Left forelimb (tissue), 1 donor: ENCODE results near the gene RASGRF1.

Source experiments
- DNase-seq: peaks from one replicate; pipeline ENCODE4 v3.0.0-alpha.2; 2018; ENCODE audit warnings: low spot score

The RASGRF1 gene

DNA sequence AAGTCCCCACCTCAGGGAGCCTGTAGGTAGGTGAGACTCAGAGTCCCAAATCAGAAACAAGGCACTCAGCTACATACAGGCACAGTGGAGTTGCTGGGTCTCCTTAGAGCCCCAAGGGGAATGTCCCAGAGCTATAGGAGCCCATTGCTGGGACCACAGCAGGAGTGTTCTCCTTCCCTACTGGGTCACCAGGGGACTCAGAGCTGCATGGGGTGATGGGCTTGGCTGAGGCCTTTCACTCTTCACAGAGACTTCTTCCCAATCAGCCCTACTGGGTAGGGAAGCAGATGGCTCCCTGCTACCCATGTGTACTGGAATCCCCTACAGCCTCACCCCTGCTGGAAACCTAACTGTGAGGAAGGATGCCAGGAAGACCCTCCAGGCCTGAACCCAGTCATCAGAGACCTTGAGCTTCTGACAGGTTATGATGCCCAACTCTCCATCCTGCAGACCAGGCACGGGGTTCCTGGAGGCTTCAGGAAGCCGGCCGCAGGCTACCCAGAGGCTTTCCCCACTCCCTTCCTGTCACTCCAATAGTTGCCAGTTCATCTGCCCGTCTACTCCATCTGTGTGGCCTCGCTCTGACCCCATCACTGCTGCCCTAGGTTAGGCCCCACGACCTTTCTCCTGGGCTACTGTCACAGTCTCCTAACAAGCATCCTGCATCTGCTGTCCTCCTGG is 24.0 kb downstream of the RASGRF1 start:
- no peak for DNase-seq

DNA sequence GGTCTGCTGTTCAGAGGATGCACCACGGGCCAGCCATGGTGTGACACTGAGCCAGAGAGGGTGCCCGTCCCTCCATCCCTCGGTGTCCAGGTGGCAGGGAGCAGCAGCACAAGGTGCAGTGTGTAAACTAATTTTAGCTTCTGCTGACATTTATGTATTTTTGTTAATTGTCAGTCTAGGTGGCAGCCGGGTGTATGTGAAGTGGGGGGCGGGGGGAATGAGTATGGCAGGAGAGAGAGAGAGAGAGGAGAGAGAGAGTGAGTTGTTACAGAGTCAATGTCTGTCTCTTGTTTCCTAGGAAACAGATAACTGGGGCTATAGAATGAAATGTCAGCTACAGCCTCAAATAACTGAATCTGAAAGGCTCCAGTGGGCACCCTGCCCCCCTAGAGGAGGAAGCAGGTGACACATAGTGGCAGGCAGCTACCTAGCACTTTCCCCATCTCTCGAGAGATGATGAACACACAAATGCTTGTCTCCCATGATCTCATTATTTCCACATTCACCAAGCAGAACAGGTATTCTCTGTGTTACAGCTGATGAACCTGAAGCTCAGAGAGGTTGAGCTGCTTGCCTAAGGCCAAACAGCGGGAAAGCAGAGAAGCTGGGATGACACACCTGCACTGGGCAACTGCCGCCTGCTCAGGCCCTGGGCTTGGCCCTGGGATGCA is 24.7 kb downstream of the RASGRF1 start:
- DNase-seq, result no peak

DNA sequence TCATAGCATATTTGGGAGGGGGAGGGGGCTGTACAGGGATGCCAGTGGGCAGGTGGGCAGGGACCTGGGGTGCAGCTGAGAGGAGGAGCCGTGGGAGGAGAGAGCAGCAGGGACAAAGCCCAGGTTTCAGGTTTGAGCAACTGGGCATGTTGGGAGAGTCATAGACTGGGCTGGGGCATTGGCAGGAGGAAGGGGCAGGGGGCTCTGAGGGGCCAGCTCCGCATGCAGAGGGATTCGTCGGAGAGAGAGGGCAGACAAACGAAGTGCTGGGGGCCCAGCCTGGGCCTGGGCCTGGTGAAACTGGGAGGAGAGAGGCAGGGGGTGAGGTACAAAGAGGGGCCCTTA is 25.2 kb downstream of the RASGRF1 start:
- DNase-seq, result no peak

DNA sequence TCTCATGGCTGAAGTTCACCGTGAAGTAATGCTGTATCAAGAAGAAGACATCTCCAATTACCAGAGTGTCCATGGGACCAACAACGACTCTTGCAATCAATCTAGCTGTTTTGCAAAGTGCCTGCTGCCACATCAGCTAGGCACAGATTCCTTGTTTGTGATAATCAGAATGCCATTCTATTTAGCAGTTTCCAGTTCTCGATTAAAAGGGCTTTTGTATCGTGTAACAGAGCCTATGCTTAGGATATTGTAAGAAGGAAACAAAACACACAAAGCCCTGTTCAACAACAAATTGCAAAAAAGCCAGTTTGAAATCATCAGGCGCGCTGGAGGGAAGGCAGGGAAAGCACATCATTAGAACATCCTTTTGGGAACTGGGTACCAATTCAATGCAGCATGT is 26.1 kb downstream of the RASGRF1 start:
- DNase-seq, result no peak

DNA sequence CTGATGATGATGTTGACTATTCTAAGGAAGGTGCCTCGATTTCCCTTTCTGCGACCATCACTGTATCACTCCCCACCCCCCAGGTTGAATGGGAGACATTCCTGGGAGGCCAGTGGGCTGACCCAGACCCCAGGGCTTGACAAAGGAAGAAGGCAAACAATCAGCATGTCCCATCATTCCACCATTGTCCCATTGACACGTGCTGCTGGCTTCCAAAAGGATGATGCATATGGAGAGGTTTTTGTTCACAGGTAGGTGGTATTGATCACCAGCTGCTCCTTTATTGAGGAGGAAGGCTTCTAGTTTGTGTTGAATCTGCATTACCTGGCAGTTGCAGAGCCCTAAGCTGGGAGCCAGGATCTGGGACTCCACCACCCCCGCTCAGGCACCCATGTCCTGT is 30.4 kb downstream of the RASGRF1 start:
- DNase-seq, result no peak

DNA sequence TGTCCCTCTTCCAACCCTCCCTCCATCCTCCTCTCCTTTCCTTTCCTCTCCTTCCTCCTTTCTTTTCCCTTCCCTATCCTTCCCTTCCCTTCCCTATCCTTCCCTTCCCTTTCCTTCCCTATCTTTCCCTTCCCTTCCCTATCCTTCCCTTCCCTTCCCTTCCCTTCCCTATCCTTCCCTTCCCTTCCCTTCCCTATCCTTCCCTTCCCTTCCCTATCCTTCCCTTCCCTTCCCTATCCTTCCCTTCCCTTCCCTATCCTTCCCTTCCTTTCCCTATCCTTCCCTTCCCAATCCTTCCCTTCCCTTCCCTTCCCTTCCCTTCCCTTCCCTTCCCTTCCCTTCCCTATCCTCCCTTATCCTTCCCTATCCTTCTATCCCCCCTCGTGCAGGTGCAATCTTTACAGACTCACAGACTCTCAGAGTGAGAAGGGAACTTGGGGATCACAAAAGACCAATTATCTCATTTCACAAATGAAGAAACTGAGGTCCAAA is 31.5 kb downstream of the RASGRF1 start:
- no peak for DNase-seq

DNA sequence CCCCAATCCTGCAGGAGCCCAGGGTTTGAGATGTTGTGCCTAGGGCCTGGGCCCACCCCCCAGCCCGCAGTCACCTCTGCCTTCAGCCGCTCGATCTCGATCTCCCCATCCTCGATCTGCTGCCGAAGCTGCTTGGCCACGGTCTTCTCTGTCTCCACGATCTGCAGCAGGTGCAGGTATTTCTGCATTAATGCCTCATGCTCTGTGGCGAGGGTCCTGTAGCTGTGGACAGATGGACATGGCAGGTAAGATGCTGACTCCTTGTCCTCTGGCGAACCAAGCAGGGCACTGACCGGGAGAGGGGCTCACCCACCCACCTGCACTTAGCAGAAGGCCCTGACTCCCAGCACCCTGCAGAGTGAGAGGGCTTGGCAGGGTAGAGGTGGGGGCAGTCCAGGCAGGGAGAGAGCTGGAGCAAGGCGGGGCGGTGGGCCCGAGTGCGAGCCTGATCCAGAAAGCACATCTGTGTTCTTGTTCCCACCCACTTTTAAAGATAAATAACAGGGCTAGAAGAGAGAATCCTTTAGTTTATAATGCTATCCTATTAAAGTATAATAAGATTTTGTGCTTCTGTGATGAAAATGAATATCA is 32.2 kb downstream of the RASGRF1 start:
- no peak for DNase-seq

DNA sequence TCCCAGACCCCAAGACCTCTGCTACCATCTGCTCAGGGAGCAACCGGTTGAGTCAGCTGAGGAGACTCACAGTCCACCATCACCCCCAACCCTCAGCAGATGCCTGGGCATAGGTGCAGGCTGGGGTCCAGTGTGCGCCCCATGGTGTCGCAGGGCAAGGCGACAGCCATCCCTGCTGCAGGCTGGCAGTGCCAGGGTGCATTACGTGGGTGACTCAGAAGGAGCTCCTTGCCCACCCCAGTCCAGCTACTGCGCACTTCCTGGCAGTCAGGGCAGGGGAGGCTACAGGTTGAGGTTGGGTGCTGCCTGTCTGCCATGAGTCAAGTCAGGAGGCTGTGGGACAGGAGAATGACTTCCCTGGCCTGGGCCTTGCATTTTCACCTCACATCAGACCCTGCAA is 33.5 kb downstream of the RASGRF1 start:
- no peak for DNase-seq

DNA sequence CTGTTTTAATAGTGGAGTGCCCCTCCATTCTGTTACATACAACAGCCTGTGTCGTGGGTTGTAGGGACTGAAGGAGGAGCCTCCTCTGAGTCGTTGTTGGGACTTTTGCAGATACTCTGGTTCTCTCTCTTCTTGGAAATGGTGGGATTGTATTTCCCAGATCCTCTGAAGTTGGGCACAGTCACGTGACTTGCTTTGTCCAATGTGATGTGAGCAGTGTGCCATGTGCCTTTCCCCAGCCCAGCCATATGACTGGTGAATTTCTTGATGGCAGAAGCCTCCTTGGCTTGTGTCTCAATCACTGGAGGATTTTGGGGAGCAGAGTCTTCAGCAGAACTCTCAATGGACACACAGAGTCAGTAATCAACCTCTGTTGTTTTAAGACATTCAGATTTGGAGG is 36.2 kb downstream of the RASGRF1 start:
- DNase-seq, result no peak

DNA sequence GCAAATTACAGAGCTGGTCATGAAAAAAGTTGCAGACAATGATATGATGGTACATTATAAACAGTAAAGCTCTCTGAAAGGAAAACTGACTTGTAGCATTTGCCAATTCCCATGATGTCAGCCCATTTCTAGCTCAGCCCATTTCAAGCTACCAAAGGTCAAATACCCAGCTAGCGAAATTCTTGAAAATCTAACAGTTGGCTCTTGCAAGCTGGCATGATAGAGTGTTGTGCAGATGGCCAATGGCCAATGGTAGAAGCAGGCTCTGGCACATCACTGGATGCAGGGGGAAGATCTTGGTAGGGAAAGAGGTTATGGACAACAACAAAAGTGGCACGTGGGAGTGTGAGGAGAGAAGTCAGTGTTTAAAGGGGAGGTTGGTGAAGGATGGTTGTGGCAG is 36.7 kb downstream of the RASGRF1 start:
- DNase-seq, result no peak

DNA sequence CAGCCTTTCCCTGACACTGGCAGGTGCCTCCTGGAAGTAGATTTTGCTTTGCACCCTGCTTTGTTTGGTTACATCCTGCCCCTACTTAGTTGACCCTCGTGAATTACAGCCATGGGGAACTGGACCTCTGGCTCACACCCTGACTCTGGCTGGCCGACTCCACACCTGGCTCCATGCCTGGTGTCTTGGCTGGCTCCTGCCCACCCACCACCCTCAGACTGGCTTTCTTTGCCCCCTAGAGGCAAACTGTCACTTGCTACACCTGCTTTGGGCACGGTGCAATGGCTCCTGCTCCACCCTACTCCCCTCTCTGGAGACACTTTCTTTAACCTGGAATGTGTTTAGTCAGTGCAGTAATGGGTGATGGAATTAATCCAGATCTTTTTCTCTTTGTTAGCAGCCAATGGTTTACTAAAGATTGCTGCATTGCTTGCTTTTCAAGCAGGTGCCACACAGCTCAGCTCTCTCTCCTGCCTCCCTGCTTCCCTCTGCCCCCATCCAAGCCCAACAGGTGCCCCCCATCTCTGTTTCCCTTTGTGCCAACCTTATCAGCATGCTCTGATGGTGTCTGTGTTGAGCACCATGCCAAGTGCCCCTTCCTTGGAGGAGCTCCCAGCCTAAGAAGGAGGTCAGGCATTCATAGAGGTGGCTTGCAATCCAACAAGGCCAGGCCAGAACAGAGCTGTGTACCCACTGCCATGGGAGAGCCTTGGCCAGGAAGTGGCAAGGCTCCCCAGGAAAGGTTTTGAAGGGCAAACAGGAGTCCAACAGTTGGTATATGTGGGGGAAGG is 38.4 kb downstream of the RASGRF1 start:
- DNase-seq, result no peak

DNA sequence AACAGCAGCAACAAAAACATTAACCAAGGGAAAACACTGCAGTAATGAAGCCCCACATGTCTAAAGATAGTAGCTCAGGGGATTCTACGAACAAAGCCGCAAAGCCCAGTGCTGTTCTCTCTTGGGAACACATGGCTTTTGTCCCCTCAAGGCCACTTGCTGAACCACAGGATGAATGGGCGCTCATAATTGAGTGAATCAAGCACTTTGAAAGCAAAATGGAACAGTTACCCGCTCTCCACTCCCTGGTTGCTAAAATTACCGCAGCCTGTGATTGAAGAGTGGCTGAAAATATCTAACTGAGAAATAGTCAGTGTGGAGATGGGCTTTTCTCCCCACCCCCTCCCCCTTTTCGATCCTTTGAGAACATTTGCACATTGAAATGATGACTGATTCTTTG is 39.6 kb downstream of the RASGRF1 start:
- DNase-seq, result no peak

DNA sequence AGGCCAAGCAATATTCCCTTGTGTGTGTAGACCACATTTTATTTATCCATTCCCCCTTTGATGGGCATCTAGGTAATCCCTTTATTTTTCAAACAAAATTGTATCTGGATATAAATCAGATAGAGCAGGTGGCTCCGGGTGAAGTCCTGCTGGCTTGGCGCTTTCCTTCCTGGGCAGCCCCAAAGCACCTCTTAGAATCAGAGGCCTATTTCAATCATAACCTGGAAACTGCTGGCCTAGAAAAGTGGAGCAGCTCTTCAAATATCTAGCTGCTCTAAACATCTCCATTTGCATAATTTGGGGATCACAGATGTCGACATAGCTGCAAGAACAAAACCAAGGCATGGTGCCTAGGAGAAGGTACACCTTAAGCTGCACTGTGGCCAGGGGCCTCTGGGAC is 40.2 kb downstream of the RASGRF1 start:
- DNase-seq, result no peak

DNA sequence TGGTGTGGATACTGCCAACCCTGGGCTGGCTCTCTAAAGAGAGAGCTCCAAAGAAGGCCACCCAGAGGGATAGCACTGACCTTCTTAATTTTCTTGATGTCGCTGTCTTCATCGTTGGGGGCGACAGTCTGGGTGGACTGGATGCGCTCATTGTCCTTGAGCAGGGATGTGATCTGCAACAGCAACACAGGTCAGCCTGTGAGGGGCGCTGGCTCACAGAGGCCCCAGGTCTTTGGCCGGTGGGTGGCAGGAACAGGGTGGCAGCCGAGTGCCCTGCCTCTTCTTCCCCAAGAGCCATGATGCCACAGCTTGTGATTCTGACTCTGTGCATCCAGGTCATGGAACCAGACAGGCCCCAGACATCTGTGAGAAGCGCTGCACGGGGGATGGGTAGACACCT is 41.2 kb downstream of the RASGRF1 start:
- DNase-seq, result no peak

DNA sequence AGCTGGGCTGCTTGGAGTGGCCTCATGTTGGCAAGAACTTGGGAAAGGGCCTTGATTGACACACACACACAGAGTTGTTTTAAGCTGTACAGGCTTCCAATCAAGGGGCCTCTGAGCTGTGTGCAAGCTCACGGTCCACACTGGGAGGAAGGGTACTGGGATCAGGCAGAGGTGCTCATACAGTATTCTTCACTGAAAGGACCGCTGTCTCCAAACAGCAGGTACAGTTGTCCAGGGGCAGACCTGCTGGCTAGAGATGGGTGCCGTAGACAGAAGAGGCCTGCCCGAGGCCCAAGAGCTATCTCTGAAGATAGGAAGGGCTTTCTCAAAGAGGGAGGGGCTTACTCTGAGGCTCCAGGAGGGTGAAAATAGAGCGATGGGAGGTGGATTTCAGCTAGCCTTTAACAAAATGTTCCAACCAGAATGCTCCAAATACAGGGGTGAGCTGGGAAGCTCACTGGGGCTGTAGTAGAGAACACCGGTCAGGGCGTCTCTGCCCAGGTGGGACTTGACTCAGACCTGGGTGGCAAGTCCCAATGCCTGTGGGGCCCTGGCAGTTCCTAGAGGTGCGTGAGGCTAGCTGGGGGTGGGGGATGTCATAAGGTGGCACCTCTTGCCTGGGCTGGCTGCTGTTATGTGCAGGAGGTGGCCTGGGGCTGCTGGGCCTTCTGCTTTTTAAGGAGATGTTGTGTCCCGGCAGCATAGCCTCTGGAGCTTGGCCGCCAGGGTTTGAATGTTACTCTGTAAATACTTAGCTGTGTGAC is 42.7 kb downstream of the RASGRF1 start:
- no peak for DNase-seq

DNA sequence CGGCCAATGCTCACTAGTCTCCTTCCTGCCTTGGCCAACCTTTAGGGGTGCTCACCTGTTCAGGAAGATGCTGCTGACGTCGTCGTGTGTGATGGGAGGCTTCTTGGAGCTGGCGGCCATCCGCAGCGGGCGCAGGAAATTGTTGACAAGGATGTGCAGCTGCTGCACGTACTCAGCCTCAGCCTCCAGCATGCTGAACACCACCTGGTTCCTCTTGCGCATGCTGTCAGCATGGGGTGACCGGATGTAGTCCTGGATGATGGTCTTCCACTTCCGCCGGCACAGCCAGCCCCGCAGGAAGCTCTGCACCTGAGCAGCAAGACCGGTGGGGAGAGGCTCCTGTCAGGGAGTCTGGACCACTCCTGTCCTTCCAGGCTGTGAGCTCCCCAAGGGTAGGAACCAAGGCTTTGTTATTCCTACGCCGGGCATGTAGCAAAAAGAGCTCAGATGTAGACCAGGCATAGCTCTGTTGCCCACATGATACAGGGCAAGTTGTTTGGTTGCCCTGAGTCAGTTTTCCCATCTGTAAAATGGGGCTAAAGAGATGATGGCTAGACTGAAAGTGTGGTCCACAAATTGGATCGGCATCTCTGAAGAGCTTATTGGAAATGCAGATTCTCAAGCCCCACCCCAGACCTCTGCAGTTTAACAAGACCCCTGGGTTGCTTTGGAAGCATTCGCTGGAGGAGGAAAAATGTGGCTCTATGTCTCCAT is 43.7 kb downstream of the RASGRF1 start:
- DNase-seq, result no peak

DNA sequence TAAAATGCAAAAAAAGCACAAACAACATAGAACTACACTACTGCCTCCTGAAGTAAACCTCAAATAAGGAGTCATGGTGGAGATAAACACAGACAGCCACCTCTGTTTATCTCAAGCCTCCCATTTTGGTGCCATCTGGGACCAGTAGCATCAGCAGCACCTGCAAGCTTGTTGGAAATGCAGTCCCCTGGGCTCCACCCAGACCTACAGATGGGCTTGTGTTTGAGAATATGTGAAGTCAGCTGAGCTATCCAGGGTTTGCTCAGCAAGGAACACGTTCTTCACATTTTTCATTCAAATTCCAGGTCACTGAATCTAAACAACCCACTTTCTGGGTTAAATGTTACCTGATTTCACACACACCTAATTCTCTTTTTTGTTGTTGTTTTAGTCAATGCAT is 45.5 kb downstream of the RASGRF1 start:
- DNase-seq, result no peak

DNA sequence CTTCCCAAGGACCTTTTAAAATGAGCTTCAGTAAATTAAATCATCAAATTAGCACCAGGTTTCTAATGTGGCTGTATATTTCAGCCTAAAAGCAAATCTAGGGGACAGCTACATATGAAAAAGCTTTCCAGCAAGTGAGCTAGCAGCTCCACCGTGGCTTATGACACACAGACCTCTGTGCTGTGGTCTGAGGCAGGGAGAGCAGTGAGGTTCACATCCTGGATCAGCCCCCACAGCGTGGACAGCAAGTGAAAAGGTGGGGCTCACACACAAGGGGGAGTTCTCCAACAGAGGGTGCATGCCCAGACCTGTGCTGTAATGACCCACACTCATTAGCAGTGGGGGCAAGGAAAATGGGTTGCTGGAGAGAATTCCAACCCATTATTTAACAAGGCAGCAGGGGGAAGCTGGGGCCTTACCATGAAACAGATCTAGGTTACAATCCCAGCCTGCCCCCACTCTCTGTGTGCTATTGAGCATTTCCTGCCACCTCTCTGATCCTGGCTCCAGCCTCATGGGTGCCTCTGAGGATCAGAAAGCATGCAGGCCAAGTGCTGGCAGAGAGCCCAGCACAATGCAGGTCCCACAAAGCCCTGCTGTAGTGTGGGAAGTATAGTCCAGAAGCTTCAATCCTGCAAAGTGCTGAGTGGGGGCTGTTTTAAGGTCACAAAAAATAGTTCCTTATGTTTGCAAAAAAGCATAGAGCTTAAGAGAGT is 48.2 kb downstream of the RASGRF1 start:
- no peak for DNase-seq

DNA sequence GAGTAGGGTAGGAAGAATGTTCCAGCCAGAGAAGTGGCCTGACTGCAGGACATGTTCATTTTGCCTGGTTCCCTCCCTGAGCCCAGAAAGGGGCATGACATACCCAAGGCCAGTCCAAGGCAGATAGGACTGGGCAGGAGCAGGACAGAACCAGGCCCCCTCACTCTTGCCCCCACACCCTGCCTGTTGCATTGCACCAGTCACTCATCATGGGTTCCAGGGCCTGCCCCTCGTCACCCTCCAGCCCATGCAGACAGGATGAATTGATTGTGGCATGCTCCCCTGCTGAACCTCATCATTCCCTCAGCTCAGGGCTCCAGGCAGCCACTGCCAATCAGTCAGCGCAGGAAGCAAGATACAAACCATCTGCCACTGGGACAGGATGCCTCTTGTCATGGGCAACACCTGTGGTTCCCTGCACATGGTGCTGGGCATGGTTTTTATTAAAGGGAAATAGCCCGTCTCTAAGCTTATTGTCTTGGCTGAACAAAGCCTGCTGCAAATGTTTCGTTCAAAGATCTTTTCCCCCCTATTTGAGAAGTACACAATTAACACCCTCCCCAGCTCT is 48.9 kb downstream of the RASGRF1 start:
- DNase-seq, result no peak

DNA sequence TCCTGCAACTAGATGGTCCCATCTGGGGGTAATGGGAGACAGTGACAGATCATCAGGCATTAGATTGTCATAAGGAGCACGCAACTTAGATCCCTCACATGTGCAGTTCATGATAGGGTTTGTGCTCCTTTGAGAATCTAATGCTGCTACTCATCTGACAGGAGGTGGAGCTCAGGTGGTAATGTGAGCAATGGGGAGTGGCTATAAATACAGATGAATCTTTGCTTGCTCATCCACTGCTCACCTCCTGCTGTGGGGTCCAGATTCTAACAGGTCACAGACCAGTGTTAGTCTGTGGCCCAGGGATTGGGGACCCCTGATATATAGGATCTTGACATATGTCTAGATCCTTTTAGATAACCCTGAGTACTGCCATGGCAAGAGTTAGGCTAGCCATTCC is 52.7 kb downstream of the RASGRF1 start:
- no peak for DNase-seq
